DMS53 (cell line): ENCODE results near the gene RNASE7.

ENCODE experiments used
- DNase-seq: peaks from one replicate; lab custom pipeline; 2025; lab: John Stamatoyannopoulos, UW

Gene RNASE7

GRCh38 chr14:21043387-21043973 lies 1.3 kb downstream of the RNASE7 start:
- peak; percentile 4 for DNase-seq

DNA sequence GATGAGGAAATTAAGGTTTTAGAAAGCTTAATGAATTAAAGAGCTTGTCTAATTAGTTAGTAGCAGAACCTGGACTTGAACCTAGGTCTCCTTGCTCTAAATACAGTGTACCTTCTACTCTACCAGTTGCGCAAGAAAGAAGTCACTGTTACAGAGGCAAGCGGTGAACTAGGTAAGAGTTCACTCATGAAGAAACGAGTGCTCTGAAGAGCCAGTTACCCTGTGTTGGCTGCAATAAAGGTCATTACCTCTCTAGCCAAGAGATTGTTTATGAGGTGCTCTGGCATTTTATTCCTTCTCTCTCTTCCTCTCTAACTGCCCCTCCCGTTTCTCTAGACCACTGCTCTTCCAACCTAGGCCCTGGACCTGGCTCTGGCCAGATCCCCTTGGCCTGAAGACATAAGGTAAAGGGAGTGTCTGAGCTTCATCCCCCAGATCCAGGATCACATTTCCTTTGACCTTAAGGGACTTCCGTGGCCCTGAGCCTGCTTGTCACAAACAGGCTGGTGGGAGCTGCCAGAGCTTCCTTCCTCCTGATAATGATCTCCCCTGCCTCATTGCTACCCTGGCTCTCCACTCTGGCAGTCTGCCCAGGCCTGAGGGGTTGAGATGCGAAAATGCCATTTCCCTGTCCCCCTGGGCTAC lies 1.9 kb downstream of the RNASE7 start:
- no peak for DNase-seq

DNA sequence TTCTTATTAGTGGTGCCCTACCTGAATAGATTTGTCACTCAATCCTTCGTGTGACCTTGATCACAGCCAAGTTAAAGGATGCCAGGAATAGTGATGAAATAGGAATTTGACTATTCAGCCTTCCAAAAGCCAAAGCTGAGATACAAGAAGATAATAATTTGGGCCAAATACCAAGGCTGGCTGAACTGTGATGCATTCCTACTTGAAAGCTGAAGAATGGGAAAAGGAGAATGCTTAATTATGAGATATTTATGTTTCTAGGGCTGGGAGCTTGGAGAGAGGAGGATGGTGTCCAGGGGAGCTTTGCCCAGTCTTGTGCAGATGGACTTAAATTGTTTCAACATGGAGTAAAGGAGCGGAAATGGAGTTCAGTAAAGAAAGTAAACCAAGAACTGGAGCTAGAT lies 5.2 kb downstream of the RNASE7 start:
- DNase-seq = no peak

DNA sequence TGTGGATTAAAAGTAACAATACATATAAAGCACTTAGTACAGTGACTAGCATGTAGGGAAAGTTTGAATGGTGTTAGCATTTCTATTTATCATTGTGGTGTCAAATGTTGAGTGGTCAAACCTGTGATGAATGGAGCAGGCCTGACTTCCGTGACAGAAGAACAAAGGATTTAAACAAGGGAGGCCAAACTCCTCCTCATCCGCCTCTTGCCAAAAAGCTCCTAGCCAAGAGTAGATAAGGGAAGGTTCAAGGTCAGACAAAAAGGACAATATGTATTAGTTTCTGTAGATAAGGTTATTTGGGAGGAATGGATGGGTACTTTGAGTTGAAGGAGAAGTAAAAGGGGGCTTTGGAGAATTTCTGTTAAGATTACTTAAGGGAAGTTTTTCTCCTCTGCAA lies 6.5 kb downstream of the RNASE7 start:
- no peak for DNase-seq

DNA sequence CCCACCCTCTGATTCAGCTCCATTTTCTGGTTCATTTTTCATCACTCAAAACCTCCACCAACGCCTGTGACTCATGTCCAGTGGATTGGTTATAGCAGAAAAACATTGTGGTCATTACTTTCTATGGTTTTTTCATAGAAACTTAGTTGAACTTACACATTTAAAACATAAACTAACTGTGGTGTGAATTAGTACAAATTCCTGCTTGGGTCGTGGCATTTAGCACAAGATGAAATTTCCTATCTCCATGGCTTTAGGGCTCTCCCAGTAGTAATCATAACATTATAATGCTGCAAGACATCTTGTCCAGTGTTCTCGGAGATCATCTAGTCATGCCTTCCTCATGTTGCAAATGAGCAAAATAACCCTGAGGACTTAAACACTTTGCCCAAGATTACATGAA lies 7.1 kb downstream of the RNASE7 start:
- no peak for DNase-seq

DNA sequence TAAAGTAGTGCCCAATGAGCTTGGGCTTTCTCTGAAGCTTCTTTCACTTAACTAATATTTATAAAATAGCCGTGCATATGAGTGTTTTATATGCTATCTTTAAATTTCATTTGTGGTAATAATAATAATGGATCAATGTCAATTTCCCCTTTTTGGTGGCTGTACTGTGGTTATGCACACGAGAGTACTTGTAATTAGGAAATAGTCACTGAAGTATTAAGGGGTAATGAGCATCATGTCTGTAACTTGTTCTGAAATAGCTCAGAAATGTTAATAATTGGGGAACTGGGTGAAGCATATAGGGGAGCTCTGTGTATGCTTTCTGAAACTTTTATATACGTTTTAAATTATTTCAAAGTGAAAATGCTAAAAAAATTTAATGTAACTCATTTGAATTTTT lies 8.4 kb downstream of the RNASE7 start:
- no peak for DNase-seq

GRCh38 chr14:21053184-21054122 lies 11.3 kb downstream of the RNASE7 start:
- no peak for DNase-seq

GRCh38 chr14:21054123-21054767 lies 12.1 kb downstream of the RNASE7 start:
- DNase-seq = no peak

GRCh38 chr14:21054768-21055145 lies 12.6 kb downstream of the RNASE7 start:
- no peak for DNase-seq

DNA sequence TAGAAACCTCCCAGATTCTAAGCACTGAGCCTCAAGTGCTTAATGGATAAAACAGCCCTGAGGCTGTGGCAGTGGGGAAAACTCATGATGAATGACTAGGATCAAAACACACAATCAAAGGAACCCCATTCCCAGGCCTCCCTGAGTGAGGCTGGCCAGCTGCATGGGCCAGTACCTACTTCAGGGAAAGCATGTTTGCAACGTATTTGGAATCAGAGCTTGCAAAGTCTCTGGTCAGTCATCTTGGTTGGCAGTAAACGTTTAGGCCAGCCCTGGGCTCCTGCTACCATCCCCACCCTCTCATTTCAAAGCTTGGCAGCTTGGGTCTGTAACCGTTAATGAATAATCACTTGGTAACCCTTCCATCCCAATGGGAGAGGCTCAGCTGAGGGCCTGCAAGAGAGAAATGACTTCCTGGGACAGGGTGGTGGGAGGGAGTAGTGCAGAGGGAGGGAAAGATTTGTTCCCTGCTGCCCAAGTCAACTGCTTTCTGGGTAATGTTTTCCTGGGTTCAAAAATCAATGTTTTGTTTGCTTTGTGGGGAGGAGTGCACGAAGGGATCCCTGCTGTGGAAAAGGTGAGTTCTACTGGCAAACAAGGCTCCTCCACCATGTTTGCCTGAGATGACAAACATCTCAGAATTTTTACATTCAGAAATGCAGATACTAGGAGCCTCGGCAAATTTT lies 13.4 kb downstream of the RNASE7 start:
- no peak for DNase-seq

DNA sequence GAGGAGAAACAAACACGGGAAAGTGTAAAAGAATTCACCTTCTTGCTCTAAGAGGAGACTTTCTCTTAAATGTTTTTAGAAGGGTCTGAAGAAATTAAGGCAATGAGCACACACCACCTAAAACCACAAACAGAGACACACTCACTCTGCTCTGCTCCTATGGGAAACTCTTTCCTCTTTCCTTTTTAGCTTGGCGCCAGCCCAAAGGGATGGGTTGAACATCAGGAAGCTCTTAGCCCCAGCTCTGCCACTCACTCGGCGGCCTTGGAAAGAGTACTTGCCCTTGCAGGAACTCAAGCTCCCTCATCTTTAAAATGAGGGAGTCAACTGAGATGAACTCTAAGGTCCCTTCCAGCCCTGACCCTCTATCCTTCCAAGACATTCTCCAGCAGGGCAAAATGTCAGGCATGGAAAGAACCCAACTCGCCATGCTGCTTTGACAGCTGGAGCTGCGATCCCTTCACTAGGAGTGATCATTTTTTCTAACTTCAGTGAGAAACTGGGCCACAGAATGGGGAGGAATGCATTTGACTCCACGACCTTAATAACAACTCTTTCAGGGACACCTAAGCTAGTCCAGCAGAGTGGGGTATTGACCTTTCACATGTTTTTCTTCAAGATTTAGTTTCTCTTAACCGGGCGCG lies 14.5 kb downstream of the RNASE7 start:
- DNase-seq = no peak

- peak; percentile 0 for DNase-seq
These were observed 15.9 kb downstream of the RNASE7 start, which contains the start of gene RNASE8 for GRCh38 chr14:21057803-21058675. Gene RNASE8 (plus strand): TSS chr14:21057822. CDS start chr14:21057893, 71 bp downstream.

GRCh38 chr14:21058903-21059302 lies 16.7 kb downstream of the RNASE7 start:
- no peak for DNase-seq

DNA sequence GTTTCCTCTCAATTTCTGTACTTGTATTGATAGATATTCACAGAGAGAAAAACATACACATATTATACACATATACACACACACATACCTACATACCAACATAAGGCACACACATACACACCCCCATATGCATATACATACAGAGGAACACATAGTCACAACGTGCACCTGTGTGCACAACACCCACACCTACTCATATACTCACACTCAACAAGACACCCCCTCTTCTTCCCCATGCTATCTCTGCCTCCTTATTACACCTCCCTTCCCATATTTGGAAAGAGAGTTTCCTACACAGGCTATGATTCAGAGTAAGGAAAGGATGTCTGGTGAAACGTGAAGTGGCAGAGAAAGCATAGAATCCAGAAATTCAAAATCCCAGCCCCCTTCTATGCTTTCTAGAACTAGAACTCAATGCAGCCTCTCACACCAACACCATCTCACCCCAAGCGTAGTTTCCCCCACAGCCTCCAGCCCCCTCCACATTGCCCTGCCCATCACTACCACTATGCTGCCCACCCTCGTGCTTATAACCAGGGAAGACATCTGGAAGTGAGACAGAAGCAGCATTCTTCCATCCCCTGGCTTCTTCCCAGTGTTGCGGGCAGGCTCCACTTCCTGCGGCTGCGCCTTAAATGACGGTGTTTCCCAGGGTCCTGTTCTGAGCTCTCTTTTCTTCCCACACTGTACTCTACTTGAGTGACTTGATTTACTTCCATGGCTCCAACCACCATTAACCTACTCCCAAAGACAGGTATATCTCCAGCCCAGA lies 17.9 kb downstream of the RNASE7 start:
- DNase-seq = no peak

GRCh38 chr14:21060614-21061346 lies 18.6 kb downstream of the RNASE7 start:
- DNase-seq = no peak

DNA sequence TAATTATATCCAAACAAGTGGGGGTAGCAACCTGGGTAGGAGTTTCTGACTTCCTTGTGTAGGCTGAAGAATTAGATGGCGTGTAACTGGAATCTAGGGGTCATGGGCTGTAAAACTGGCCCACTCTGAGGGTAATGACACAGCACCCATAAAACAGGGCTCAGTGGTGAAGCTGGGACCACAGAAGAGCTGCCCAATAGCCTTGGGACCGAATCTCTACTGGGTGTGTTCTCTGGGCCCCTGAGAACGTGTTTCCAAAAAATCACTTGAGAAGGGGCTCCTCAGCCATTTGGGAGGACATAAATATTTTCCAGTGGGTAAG lies 19.1 kb downstream of the RNASE7 start:
- no peak for DNase-seq

- DNase-seq = no peak
These were observed 21.3 kb downstream of the RNASE7 start for GRCh38 chr14:21063479-21063878.

DNA sequence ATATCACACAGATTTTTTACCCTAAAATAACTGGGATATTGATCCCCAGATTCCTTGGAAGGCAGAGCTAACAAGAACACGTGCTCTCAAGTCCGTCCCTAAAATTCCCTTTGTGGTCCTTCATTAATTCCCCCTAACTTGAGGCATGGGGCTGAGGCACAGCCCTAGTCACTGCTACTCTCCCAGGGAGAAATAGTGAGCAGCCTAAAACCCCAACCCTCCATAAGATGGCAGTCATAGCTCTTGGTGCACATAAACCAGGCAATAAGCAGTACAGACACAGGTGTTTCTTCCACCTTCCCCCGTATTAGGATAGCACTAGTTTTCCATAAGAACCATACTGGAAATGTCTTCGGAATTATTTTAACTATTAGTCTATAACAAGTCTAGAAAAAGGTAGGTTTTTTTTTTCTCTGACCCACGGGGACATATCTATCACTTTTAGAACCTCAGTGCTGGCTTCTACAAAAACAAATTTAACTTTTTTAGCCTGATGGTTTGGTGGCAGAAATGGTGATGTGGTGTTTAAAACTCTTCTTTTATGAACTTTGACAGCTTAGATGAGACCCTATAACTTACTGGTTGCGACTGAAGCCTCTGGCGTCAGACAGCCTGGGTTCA lies 24.8 kb downstream of the RNASE7 start:
- peak; percentile 27 for DNase-seq
